Stimulated activated CD4-positive, alpha-beta T cell treated with anti-CD3 and anti-CD28 coated beads, Interleukin-12 subunit alpha, Interleukin-12 subunit beta, amount 100 ng/mL, for 48 hours (primary cell): ENCODE results near the gene STAG1.
"Not testable (repeated sequence)": the region's sequence is repeated elsewhere in the genome, so short reads cannot be mapped to it uniquely, and the experiment has no call there.

Source experiments
- DNase-seq, 3 donors: peaks; one replicate each; pipeline ENCODE4 v3.0.0-alpha.2; 2020; ENCODE audit warnings: low read depth in 2 of 3, low spot score in 1 of 3

Gene STAG1

DNA sequence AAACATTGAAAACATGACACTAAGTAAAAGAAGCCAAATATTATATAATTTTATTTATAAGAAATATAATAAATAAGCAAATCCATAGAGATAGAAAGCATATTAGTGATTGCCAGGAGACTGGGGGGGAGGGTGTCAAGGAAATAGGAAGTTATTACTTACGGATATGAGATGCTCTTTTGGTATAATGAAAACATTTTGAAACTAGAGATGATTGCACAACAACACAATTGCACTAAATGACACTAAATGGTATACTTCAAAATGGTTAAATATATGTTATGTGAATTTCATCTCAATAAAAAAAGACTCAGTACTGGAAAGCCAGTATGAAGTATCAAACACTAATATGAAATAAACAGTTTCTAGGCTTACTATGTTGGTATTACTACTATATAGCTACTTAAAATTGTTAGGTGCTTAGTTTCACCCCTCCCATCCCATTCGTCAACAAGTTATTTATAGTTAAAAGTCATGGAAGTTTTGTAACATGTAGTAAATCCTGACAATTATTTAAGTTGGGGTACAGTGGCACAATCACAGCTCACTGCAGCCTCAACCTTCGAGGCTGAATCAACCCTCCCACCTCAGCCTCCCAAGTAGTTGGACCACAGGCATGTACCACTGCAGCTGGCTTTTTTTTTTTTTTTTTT is 43.7 kb downstream of the STAG1 start:
- DNase-seq = no peak

DNA sequence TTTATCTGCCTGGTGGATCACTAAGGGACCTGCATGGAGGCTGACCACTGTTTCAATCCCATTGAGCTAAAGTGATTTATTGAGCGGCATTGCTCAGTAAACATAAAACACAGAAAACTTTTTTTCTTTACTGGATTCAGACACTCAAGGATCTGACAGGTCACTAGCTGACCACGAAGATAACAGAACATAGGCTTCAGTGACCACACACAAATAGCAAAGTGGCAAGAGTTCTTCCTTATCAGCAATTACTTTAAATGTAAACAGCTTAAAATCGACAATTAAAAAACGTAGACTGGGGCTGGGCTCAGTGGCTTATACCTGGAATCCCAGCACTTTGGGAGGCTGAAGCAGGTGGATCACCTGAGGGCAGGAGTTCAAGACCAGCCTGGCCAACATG is 48.7 kb downstream of the STAG1 start:
- no peak for DNase-seq

DNA sequence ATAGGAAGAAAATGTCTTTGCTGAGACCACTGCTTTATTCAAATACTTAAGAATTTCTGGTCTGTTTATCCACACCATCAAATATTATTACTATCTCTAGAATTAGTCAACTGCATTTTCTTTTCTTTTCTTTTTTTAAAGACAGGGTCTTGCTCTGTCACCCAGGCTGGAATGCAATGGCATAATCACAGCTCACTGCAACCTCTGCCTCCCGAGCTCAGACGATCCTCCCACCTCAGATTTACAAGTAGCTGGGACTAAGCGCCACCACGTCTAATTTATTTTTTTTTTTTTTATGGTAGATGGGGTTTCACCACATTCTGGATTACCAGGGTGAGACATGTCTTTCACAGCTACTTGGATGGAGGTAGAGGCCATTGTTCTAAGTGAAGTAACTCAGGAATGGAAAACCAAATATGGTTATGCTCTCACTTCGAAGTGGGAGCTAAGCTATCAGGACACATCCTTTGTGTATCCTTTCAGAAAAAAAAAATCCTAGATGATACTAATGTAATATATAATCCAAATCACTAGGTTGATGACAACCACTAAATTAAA is 52.8 kb downstream of the STAG1 start:
- DNase-seq = no peak

DNA sequence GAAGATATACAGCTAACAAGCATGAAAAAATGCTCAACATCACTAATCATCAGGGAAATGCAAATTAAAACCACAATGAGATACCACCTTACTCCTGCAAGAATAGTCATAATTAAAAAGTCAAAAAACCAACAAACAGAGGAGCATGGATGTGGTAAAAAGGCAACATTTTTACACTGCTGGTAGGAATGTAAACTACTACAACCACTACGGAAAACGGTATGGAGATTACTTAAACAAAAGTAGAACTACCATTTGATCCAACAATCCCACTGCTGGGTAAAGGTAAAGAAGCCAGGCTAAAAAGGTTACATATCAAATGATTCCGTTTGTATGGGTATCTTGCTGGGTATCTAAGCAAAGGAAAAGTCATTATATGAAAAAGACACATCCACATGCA is 53.8 kb downstream of the STAG1 start:
- no peak for DNase-seq

DNA sequence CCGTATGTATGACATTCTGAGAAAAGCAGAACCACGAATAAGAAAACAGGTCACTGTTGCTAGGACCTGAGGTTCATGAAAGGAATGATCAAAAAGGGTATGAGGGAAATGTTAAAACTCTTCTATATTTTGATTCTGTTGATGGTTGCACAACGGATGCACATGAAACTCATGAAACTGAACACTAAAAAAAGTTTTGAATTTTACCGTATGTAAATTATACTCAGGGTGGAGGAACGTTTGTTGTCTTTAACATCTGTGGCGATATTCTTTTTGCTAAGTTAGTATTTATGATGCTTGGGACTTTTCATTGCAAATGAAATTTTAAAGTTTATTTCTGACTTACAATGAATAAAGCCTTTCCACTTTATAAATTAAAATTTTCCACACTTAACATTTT is 55.4 kb downstream of the STAG1 start:
- no peak for DNase-seq

DNA sequence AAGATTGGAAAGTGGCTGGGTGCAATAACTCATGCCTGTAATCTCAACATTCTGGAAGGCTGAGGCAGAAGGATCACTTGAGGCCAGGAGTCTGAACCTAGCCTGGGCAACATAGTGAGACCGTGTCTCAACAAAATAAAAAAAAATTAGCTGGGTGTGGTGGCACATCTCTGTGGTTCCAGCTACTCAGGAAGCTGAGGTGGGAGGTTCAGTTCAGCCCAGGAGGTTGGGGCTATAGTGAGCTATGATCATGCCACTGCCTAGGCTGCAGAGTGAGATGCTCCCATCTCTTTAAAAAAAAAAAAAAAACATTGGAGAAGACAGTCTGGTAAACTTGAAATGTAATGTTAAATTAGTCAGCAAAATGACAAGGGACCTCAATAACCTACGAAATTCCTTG is 57.9 kb downstream of the STAG1 start:
- no peak for DNase-seq

DNA sequence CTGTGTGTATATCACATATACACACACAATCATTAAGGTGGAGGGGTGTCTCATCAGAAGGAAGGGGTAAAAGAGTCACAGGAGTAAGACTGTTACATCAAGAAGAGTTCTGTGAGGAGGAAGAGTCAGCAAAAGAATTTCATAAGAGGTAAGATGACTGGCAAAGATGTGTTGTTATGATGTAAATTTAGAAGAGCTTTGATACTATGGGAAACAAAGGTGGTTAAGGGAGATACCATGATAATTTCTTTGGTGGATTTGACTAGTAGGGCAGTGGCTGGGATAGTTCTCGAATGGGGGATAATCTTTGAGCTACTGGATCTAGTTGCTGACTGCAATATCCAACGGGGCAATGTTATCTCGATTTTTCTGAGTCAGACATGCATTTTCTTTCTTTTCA is 61.6 kb downstream of the STAG1 start:
- no peak for DNase-seq

DNA sequence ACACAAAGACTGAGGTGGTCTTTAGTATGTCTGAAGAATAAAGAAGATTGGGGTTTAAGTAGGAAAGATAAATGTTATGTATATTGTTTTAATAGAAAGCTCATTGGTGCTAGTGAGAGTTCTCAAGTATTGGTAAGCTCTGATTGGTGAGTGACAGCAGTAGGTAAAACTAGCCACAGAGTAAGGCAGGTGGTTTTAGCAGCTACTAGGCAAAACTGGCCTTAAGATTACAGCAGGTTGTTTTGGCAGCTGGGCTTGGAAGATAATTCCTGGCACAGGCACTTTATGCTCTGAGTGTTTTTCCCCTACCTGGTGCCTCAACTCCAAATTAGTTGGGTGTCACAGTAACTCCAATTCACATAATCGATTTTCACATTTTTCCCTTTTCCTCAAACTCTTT is 66.3 kb downstream of the STAG1 start:
- DNase-seq = no peak

DNA sequence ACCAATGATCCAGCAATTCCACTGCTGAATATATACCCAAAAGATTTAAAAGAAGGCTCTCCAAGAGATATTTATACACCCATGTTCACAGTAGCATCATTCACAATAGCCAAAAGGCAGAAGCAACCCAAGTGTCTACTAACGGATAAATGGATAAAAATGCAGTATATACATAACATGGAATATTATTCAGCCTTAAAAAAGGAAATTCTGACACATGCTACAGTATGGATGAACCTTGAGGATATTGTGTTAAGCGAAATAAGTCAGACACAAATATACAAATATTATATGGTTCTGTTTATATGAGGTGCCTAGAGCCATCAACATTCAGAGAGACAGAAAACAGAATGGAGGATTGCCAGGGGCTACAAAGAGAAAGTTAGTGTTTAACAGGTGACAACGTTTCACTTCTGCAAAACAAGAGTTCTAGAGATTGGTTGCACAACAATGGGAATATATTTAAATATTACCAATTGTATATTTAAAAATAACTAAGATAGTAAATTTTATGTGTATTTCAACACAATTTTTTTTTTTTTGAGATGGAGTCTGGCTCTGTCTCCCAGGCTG is 69.4 kb downstream of the STAG1 start:
- DNase-seq = no peak

DNA sequence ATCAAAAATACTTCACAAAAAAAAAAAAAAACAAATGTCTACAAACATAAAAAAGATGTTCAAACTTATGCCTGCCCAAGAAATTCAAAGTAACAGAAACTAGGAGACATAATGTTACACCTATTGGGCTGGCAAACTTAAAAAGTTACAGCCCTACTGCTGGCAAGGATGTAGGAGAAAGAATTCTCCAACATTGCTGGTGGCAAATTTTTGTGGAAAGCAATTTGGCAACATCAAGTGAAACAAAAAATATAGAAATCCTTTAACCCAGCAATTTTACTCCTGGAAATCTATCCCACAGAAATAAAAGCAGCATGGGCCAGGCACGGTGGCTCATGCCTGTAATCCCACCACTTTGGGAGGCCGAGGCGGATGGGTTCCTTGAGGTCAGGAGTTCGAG is 73.2 kb downstream of the STAG1 start:
- no peak for DNase-seq

DNA sequence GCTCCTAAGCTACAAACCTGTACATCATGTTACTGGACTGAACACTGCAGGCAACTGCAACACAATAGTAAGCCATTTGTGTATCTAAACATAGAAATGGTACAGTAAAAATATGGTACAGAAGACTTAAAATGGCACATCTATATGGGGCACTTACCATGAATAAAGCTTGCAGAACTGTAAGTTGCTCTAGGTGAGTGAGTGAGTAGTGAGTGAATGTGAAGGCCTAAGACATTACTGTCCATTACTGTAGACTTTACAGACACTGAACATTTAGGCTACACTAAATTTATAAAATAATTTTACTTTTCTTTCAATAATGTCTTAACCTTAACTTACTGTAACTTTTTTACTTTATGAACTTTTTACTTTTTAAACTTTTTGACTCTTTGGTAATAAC is 76.2 kb downstream of the STAG1 start:
- DNase-seq = no peak

DNA sequence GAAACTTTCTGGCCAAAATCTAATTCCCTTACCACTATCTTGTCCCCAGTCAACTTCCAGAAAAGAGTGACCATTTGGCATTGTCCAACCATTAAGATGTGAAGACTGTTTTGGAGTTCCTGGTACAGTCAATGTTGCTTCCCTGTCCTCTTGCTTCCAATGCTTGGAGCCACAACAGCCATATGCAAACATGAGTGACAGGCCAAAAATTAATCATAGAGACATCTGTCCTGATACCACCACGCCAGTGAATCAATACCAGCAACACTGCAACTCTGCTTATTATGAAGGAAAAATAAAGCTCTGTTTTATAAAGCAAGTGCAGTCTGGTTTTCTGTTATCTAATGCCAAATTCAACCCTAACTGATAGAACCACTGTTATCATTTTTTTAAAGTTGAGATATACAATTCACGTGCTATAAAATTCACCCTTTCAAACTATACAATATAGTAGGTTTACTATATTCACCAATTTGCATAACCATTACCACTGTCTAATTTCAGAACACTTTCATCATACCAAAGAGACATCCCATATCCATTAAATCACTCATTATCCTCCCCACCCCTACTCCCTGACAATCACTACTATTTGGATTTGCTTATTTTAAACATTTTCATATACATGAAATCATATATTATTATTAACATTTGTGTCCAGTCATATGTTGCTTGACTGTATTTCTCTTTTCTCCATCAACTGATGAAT is 76.9 kb downstream of the STAG1 start:
- DNase-seq = no peak

DNA sequence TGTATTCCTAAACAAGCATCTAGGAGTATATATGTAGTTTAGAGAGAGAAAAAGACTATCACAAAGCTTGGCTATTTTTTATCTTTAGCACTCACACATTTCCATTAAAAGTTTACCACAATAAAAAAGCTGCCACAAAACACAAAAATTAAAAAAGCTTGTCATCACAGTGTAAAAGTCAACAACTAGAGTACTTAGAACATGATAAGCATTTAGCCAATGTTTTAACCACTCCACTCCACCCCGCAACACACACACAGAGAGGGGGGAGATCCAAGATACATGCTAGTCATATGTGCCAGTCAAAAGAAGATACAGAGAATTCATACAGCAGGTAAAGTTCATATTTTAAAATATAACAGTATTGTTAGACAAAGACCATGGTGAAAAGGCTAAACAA is 79.7 kb downstream of the STAG1 start:
- DNase-seq = no peak

DNA sequence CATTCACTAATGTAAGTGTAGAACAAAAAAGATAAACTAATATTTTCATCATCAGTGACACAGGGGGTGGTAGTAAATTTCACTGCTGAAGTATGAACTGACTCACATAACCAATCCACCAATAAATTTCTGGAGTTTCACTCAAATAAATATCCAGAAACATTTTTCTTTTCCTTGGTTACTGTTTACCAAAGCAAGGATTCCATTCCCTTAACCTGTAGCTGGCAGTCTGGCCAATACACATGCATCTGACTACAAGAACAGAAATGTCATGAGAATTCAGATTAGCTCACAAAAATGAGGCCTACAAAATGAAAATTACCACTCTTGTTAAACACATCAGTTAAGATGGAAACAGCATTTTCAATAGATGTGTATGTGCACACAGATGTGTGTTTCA is 80.3 kb downstream of the STAG1 start:
- no peak for DNase-seq

DNA sequence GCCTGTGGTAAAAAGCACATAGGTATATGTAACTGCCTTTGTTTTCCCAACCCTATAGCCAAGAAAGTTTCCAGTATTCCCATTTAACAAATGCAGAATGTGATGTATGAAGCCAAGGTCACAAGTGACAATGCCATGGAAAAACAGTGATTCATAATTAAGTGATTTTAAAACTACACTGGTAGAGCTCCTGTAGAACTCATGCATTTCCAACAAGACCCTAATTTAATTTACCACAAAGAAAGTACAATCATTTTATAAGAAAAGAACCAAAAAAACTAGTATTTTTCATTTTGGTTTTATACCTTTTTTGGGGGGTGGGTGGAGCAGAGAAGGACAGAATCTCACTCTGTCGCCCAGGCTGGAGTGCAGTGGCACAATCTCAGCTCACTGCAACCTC is 82.0 kb downstream of the STAG1 start:
- no peak for DNase-seq

DNA sequence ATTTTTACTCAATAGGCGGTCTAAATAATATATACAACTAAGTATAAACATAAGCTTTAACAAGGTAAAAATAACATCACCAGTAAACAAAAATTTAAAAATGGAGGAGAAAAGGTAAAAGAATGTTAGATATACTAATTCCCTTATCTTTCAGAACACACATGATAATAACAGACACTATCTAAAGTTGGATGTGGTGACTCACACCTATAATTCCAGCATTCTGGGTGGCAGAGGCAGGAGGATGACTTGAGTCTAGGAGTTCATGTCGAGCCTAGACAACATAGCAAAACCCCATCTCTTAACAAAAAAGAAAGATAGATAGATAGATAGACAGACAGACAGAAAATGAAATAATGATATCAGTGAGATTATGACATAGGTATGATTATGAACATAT is 85.1 kb downstream of the STAG1 start:
- no peak for DNase-seq

DNA sequence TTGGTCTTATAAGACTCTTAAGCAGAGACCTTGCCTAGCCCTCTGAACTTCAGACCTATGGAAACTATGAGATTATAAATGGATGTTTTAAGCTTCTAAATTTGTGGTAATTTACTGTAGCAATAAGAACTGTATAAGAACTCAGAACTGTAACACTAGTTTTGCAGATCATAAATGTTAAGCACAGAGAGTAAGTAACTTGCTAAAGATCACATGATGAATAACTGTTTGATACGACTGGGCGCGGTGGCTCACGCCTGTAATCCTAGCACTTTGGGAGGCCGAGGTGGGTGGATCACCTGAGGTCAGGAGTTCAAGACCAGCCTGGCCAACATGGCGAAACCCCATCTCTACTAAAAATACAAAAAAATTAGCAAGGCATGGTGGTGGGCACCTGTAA is 85.9 kb downstream of the STAG1 start:
- not testable (repeated sequence) for DNase-seq

DNA sequence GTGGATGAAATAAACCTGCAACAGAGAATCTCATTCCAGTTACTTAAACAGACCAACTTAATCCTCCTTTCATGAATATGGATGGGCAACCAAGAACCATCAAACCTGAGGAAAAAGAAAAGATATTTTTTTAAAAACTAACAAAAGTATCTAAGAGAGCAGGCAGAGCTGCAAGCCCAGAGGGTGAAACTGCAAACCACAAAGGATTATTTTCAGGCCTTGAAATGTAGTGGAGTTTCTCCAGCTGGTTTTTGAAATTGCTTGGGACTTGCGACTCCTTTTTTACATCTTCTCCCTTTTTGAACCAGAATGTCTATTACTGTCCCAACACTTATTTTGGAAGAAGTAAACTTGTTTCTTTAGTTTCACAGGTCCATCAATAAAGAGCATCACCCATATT is 87.4 kb downstream of the STAG1 start:
- DNase-seq = no peak

DNA sequence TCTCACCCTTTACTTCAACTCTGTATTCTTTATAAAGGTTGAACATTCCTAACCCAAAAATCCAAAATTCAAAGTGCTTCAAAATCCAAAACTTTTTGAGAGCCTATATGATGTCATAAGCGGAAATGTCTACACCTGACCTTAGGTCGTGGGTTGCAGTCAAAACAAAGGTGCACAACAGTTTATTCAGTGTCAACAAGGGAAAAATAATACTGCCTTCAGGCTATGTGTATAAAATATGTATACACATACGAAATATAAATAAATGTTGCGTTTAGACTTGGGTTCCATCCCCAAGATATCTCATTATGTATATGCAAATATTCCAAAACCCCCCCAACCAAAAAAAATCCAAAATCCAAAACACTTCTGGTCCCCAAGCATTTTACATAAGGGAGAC is 90.9 kb downstream of the STAG1 start:
- DNase-seq = no peak

DNA sequence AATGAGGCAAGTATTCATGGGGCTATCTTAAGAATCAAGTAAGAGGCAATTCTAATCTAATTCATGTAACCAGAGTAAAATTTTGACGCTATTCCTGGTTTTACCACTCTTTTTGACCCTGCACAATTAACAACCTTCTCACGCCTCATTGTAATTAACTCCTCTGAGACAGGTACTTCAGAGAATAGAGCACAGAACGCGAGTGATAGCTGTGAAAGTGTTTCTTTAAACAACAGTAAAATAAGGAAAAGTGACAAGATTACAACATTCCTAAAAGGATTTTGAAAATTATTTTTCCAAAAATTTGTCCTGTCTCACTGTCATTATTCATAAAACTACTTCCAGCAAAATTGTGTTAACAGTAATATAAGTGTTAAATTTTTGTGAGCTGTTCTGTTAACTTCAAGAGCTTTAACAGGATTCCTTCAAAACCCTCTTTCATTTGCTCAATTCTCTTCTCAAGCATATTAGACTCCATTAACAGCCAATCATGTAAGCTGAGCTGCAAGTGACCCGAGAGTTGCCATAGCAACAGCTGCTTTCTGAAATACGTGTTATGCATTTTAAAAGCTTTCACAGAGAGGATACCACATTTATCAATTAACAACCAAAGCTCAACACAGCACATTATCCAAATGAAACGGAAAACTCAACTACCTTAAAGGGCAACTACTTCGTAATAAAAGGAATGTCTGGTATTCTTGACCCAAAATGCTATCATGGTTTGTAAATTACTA is 93.1 kb downstream of the STAG1 start:
- no peak for DNase-seq

DNA sequence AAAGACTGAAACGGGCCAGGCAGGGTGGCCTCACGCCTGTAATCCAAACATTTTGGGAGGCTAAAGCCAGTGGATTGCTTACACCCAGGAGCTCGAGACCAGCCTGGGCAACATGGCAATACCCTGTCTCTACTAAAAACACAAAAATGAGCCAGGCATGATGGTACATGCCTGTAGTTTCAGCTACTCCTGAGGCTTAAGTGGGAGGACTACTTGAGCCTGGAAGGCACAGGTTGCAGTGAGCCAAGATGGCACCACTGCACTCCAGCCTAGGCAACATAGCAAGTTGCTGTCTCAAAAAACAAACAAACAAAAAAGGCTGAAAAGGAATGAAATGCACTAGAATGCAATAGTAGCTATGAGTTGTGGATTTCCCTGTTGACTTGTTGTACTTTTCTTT is 94.7 kb downstream of the STAG1 start:
- DNase-seq = no peak

DNA sequence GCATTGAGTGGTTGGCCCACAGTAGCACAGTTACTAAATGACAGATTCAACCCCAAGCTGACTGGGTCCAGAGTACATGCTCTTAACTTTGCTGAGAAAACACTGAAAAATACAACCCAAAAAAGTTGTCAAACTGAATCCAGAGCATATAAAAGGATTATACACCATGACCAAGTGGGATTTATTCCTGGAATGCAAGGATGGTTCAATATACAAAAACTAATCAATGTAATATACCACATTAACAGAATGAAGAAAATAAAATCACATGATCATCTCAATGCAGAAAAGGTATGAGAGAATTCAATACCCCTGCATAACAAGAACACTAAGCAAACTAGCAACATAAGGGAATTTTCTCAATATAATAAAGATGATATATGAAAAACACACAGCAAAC is 98.5 kb downstream of the STAG1 start:
- DNase-seq = no peak
